Measurements from ENCODE around the gene RAPGEF2. TPM values are rescaled to one million over a fixed set of nuclear protein-coding genes. Genes with fewer than 3 reads are reported as not detected.

The RAPGEF2 gene
- total and polyA plus RNA-seq, 8 donors: 4.3 to 27.5 (median 13.9) TPM

GRCh38 chr4:159232465-159233106, 129.7 kb downstream of the RAPGEF2 start:
- TF ChIP-seq CTCF (IDR thresholded peaks at IDR 0.05): no peak
- FAIRE-seq (no peak), DNase-seq (no peak), ATAC-seq (no peak)
- Histone ChIP-seq H3K27ac (no peak overlapping the region), H3K27me3 (no peaks in the 10 kb centered on the region), H3K4me3 (no peak overlapping the region), H3K9me3 (no peaks in the 10 kb centered on the region), H3K36me3 (no peaks in the 10 kb centered on the region), H3K4me1 (peaks cover 0 to 10% (median 8%) of the 10 kb centered on the region in 3 donors)
- intact Hi-C loops (cut with DNase I): no loop called here
- 60 to 82% methylated on average over 1 of the region's 1 CpG for WGBS, 2 donors

- Histone ChIP-seq H3K4me3 (no peak overlapping the region), H3K36me3 (no peaks in the 10 kb centered on the region), H3K27ac (no peak overlapping the region), H3K9me3 (no peaks in the 10 kb centered on the region), H3K27me3 (no peaks in the 10 kb centered on the region), H3K4me1 (peaks cover 0 to 5% (median 3%) of the 10 kb centered on the region in 3 donors)
- no peak for DNase-seq
- FAIRE-seq: no peak
- 93 to 96% methylated on average over 3 of the region's 3 CpGs for WGBS, 2 donors
- TF ChIP-seq CTCF (IDR thresholded peaks at IDR 0.05): no peak
- ATAC-seq: no peak
- intact Hi-C loops (cut with DNase I): no loop called here
These were observed 133.0 kb downstream of the RAPGEF2 start for GRCh38 chr4:159235779-159236368.

- no peak for ATAC-seq
- H3K4me3 ChIP-seq: no peak overlapping the region
- no peaks in the 10 kb centered on the region for H3K36me3 ChIP-seq
- no peaks in the 10 kb centered on the region for H3K9me3 ChIP-seq
- H3K27ac ChIP-seq: no peak overlapping the region
- FAIRE-seq: no peak
- peaks cover 0 to 8% (median 6%) of the 10 kb centered on the region in 3 donors for H3K4me1 ChIP-seq
- no peaks in the 10 kb centered on the region for H3K27me3 ChIP-seq
- DNase-seq: no peak
- 51 to 53% methylated on average over 2 of the region's 2 CpGs for WGBS, 2 donors
- intact Hi-C loops (cut with DNase I): no loop called here
- no peak for TF ChIP-seq CTCF (IDR thresholded peaks at IDR 0.05)
These were observed 135.1 kb downstream of the RAPGEF2 start for GRCh38 chr4:159237975-159238374.

- Histone ChIP-seq H3K4me3 (no peak overlapping the region), H3K9me3 (no peaks in the 10 kb centered on the region), H3K4me1 (peaks cover 0 to 8% (median 6%) of the 10 kb centered on the region in 3 donors), H3K36me3 (no peaks in the 10 kb centered on the region), H3K27ac (no peak overlapping the region), H3K27me3 (no peaks in the 10 kb centered on the region)
- TF ChIP-seq CTCF (IDR thresholded peaks at IDR 0.05): no peak
- DNase-seq (no peak), ATAC-seq (no peak), FAIRE-seq (peak; percentile 74)
- intact Hi-C loops (cut with DNase I): no loop called here
- WGBS, 2 donors: 35 to 40% methylated on average over 2 of the region's 2 CpGs
These were observed 135.8 kb downstream of the RAPGEF2 start for GRCh38 chr4:159238631-159239030.

GRCh38 chr4:159239629-159240028, 136.8 kb downstream of the RAPGEF2 start:
- no peak for DNase-seq
- peaks cover 0 to 8% (median 6%) of the 10 kb centered on the region in 3 donors for H3K4me1 ChIP-seq
- no peak for FAIRE-seq
- no peaks in the 10 kb centered on the region for H3K27me3 ChIP-seq
- 89 to 96% methylated on average over 2 of the region's 2 CpGs for WGBS, 2 donors
- no peak overlapping the region for H3K27ac ChIP-seq
- no peaks in the 10 kb centered on the region for H3K36me3 ChIP-seq
- intact Hi-C loops (cut with DNase I): no loop called here
- ATAC-seq: no peak
- no peak for TF ChIP-seq CTCF (IDR thresholded peaks at IDR 0.05)
- H3K4me3 ChIP-seq: no peak overlapping the region
- H3K9me3 ChIP-seq: no peaks in the 10 kb centered on the region
